Endothelial cell of umbilical vein (primary cell): Measurements from ENCODE around the gene CHST7. TPM values are rescaled to one million over a fixed set of nuclear protein-coding genes. Genes with fewer than 3 reads are reported as not detected.

Experiments
- BruUV-seq: library from RNA; stranded (reverse); fragments of 400-500 nt; replicated peaks from 2 replicates; lab custom pipeline; 2021; lab: Mats Ljungman, UMichigan
- CTCF ChIA-PET: fragments of 300-600, 350-600 bp; sonication (Branson Sonifier 250); formaldehyde crosslinking; loops from one replicate; lab custom pipeline; 2021; ENCODE audit warnings: antibody characterized with exemption, inconsistent platforms; lab: Charles Lee
- POLR2A ChIA-PET: fragments of 300-600, 350-600 bp; sonication (Branson Sonifier 250); formaldehyde crosslinking; loops from one replicate; lab custom pipeline; 2021; ENCODE audit warnings: antibody characterized with exemption, inconsistent platforms; lab: Charles Lee
- DNase-seq: peaks from one replicate; pipeline ENCODE4 v3.0.0-alpha.2; 2011; ENCODE audit warnings: low read depth, low spot score
- FAIRE-seq: peaks from 2 replicates; lab custom pipeline; 2011; peaks lifted over from hg19 to GRCh38; lab: Jason Lieb, UNC
- H2AFZ ChIP-seq: 2 replicates; pipeline ENCODE4 v1.6.0; 2012; ENCODE audit warnings: low read depth, low read length, control low read depth, inconsistent platforms
- H3K27ac ChIP-seq: 2 replicates; pipeline ENCODE4 v1.5.1; 2011; ENCODE audit warnings: low read depth, mild to moderate bottlenecking, control low read depth, low read length, moderate library complexity; ENCODE audit not compliant: insufficient read depth
- H3K27me3 ChIP-seq, 2 experiments: 2 replicates each; pipeline versions ENCODE4 v1.6.0 to v1.6.1; 2011; ENCODE audit warnings: low read length in 2 of 2, mixed read lengths in 1 of 2; ENCODE audit not compliant: control insufficient read depth in 2 of 2, insufficient read depth in 2 of 2
- H3K36me3 ChIP-seq, 2 experiments: 2 replicates in 1 of 2; 3 replicates in 1 of 2; pipeline ENCODE4 v1.5.1; 2011; ENCODE audit warnings: low read length in 2 of 2, mild to moderate bottlenecking in 1 of 2, moderate library complexity in 1 of 2; ENCODE audit not compliant: control insufficient read depth in 2 of 2, insufficient read depth in 2 of 2; ENCODE audit errors: extremely low read depth in 1 of 2
- H3K4me1 ChIP-seq: 3 replicates; pipeline ENCODE4 v1.5.1; 2011; ENCODE audit warnings: mild to moderate bottlenecking, low read length; ENCODE audit not compliant: control insufficient read depth, insufficient read depth; ENCODE audit errors: extremely low read depth
- H3K4me2 ChIP-seq: 2 replicates; pipeline ENCODE4 v1.6.1; 2011; ENCODE audit warnings: low read length, control low read depth, mixed read lengths; ENCODE audit not compliant: insufficient read depth
- H3K4me3 ChIP-seq, 3 experiments: fragments of 200-600 bp in 1 of 3; sonication (generic), shearing (Covaris generic) in 1 of 3; replicated peaks in 1 of 3; 2 replicates each; pipeline ENCODE4 v1.5.1; 2011 to 2016; ENCODE audit warnings: control low read depth in 3 of 3, low read length in 3 of 3, mild to moderate bottlenecking in 2 of 3, inconsistent platforms in 1 of 3, low read depth in 1 of 3, moderate library complexity in 1 of 3; ENCODE audit not compliant: insufficient read depth in 1 of 3
- H3K79me2 ChIP-seq: 2 replicates; pipeline ENCODE4 v1.6.0; 2012; ENCODE audit warnings: low read length, inconsistent platforms; ENCODE audit not compliant: control insufficient read depth, insufficient read depth
- H3K9ac ChIP-seq: replicated peaks from 2 replicates; pipeline ENCODE3; 2011; ENCODE audit warnings: low read length, control low read depth; ENCODE audit not compliant: insufficient read depth; ENCODE audit errors: extremely low read depth
- H3K9me1 ChIP-seq: replicated peaks from 3 replicates; pipeline ENCODE4 v1.6.0; 2011; ENCODE audit warnings: mild to moderate bottlenecking, low read length; ENCODE audit not compliant: control insufficient read depth, insufficient read depth; ENCODE audit errors: extremely low read depth
- H3K9me3 ChIP-seq: replicated peaks from 2 replicates; pipeline ENCODE4 v1.5.1; 2012; ENCODE audit warnings: low read length, inconsistent platforms; ENCODE audit not compliant: control insufficient read depth, insufficient read depth
- H4K20me1 ChIP-seq: replicated peaks from 2 replicates; pipeline ENCODE3; 2011; ENCODE audit warnings: mild to moderate bottlenecking, low read length; ENCODE audit not compliant: control insufficient read depth, insufficient read depth; ENCODE audit errors: extremely low read depth
- EZH2 ChIP-seq: IDR thresholded peaks from 2 replicates; pipeline ENCODE4 v1.6.1; 2012; ENCODE audit warnings: borderline replicate concordance, low read depth, mild to moderate bottlenecking, moderate library complexity, low read length, inconsistent platforms; ENCODE audit not compliant: severe bottlenecking
- FOS ChIP-seq: IDR thresholded peaks from 2 replicates; pipeline ENCODE4 v1.6.1; 2011; ENCODE audit warnings: mild to moderate bottlenecking, low read length, moderate library complexity, borderline replicate concordance; ENCODE audit not compliant: insufficient read depth
- GATA2 ChIP-seq: IDR thresholded peaks from 2 replicates; pipeline ENCODE4 v1.7.0; 2011; ENCODE audit warnings: low read depth, mild to moderate bottlenecking, moderate library complexity, mixed read lengths, low read length; ENCODE audit not compliant: insufficient read length, insufficient read depth
- JUN ChIP-seq: IDR thresholded peaks from 2 replicates; pipeline ENCODE4 v1.6.1; 2011; ENCODE audit warnings: borderline replicate concordance, low read depth; ENCODE audit not compliant: insufficient read length, insufficient read depth
- MYC ChIP-seq: IDR thresholded peaks from one replicate; pipeline ENCODE4 v1.6.1; 2011; ENCODE audit warnings: mild to moderate bottlenecking, low read depth, low read length
- POLR2A ChIP-seq: IDR thresholded peaks from 2 replicates; pipeline ENCODE4 v1.6.1; 2012; ENCODE audit warnings: low read depth, mild to moderate bottlenecking, control low read depth, low read length
- POLR2AphosphoS5 ChIP-seq: IDR thresholded peaks from 2 replicates; pipeline ENCODE4 v1.6.1; 2012; ENCODE audit warnings: low read depth, mild to moderate bottlenecking, control low read depth, low read length, moderate library complexity; ENCODE audit not compliant: insufficient read depth
- dilution Hi-C: fragments of 300-500 bp; cut with MboI; formaldehyde crosslinking; loops from one replicate; pipeline ENCODE4 v1.15.0; 2019; ENCODE audit warnings: low sequenced_read_pairs; ENCODE audit not compliant: extremely low pct_ligation_motif_present
- intact Hi-C: fragments of 100-400 bp; cut with micrococcal nuclease; formaldehyde crosslinking; loops from one replicate; pipeline ENCODE4 v1.10.0; 2022
- polyA plus RNA-seq, 4 experiments: library from polyadenylated mRNA; depleted of rRNA in 3 of 4; stranded (reverse) in 3 of 4; unstranded in 1 of 4; fragments of >200 nt; gene quantifications; 2 replicates each; pipeline versions ENCODE4 v1.2.1 to v1.2.3, GENCODE V29; 2011 to 2012; ENCODE audit warnings: missing spikeins in 1 of 4
- total RNA-seq: library from RNA; stranded (reverse); gene quantifications from 2 replicates; pipeline ENCODE4 v1.2.3, GENCODE V29; 2021
- TF ChIP-seq, protein P1 (sequence below): IDR thresholded peaks from 2 replicates; pipeline ENCODE4 v1.6.1; 2011; ENCODE audit not compliant: insufficient read depth, insufficient read length
- TF ChIP-seq, protein P2 (sequence below), 2 donors: IDR thresholded peaks; 1 replicate in 1 of 2; 2 replicates in 1 of 2; pipeline ENCODE4 v1.5.1; 2011; ENCODE audit warnings: low read length in 2 of 2, mild to moderate bottlenecking in 2 of 2, moderate library complexity in 2 of 2, control low read depth in 1 of 2, inconsistent platforms in 1 of 2, low read depth in 1 of 2; ENCODE audit not compliant: insufficient read depth in 1 of 2; ENCODE audit errors: extremely low read depth in 1 of 2

CHST7 gene
- total and polyA plus RNA-seq, 2 donors (not counting 3 experiments of a cell fraction or from before 2014, with no cell fraction given) = 4.5 to 11.2 TPM

DNA sequence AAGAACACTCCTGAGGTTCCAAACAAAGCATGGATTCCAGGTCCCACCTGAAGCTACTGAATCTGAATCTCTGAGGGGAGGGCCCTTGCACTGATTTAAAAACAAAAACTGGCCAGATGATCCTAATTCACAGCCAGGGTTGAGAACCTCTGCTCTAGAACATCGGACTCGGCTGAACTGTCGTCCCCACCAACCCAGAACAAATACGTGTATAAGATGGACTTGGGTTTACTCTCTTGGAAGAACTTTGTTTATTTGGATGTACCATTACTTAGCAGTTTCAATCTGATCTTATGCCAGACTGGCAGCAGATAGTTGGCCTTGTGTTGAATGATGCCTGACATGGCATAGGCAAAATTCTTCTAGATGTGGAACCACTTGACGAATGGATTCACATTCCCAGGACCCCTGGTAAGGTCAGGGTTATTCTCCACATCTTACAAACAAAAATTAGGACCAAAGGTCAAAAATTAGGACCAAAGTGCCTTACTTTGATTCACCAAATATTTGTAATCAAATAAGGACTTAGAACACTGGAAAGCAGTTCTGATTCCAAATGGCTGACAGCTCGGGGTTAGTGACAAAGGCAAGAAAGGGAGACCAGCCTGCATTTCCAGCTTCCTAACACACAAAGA lies 29.0 kb downstream of the CHST7 start:
- Histone ChIP-seq H3K4me2 (no peak overlapping the region), H3K27me3 (no peaks in the 10 kb centered on the region), H4K20me1 (no peaks in the 10 kb centered on the region), H3K9ac (no peak overlapping the region), H3K9me1 (no peaks in the 10 kb centered on the region), H3K27ac (no peak overlapping the region), H3K36me3 (no peaks in the 10 kb centered on the region), H2AFZ (no peak overlapping the region), H3K4me1 (peaks cover 4% of the 10 kb centered on the region), H3K79me2 (no peaks in the 10 kb centered on the region), H3K9me3 (no peaks in the 10 kb centered on the region), H3K4me3 (no peak overlapping the region)
- TF ChIP-seq FOS = no peak
- TF ChIP-seq, protein P1, sequence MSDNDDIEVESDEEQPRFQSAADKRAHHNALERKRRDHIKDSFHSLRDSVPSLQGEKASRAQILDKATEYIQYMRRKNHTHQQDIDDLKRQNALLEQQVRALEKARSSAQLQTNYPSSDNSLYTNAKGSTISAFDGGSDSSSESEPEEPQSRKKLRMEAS = no peak
- no peak for TF ChIP-seq EZH2
- TF ChIP-seq POLR2AphosphoS5 = no peak
- TF ChIP-seq POLR2A = no peak
- no peak for TF ChIP-seq JUN
- no peak for TF ChIP-seq MYC
- TF ChIP-seq, protein P2, sequence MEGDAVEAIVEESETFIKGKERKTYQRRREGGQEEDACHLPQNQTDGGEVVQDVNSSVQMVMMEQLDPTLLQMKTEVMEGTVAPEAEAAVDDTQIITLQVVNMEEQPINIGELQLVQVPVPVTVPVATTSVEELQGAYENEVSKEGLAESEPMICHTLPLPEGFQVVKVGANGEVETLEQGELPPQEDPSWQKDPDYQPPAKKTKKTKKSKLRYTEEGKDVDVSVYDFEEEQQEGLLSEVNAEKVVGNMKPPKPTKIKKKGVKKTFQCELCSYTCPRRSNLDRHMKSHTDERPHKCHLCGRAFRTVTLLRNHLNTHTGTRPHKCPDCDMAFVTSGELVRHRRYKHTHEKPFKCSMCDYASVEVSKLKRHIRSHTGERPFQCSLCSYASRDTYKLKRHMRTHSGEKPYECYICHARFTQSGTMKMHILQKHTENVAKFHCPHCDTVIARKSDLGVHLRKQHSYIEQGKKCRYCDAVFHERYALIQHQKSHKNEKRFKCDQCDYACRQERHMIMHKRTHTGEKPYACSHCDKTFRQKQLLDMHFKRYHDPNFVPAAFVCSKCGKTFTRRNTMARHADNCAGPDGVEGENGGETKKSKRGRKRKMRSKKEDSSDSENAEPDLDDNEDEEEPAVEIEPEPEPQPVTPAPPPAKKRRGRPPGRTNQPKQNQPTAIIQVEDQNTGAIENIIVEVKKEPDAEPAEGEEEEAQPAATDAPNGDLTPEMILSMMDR (IDR thresholded peaks at IDR 0.05; ENCODE audit: extremely low read depth in 1 of 2, insufficient read depth in 1 of 2, low read depth in 1 of 2, low read length in 2 of 2) = no peak
- TF ChIP-seq GATA2 = no peak
- intact Hi-C loops (no loop called here), dilution Hi-C loops (no loop called here)
- ChIA-PET CTCF (interaction anchor here (1.4 kb wide), 1 partner anchor 48 kb away, joined by 4 read pairs; no protein-coding TSS in a partner anchor), POLR2A (no interaction called here)
- FAIRE-seq (no peak), DNase-seq (no peak)
- BruUV-seq = no TSS peak
